IMR-90 (cell line): Measurements from ENCODE around the gene RBM44. TPM values are rescaled to one million over a fixed set of nuclear protein-coding genes. Genes with fewer than 3 reads are reported as not detected.

Experiments used
- ATAC-seq: fragments of 200-7000 bp; cut with Tn5 transposase; 2 replicates; pipeline ENCODE4 v1.9.1; 2020; ENCODE audit warnings: low read depth, mild to moderate bottlenecking, moderate library complexity
- BruUV-seq: library from RNA; stranded (reverse); fragments of 400-500 nt; replicated peaks from 2 replicates; lab custom pipeline; 2021; lab: Mats Ljungman, UMichigan
- CTCF ChIA-PET: fragments of 300-600 bp; formaldehyde crosslinking; extraction: SDS; loops from one replicate; lab custom pipeline; 2021; ENCODE audit warnings: antibody characterized with exemption; lab: Yijun Ruan, JAX
- POLR2A ChIA-PET: fragments of 300-600 bp; sonication (Branson Sonifier 250); formaldehyde crosslinking; loops from one replicate; lab custom pipeline; 2022; ENCODE audit warnings: antibody characterized with exemption; ENCODE audit not compliant: unreplicated experiment; lab: Charles Lee
- DNase-seq: peaks from one replicate; pipeline ENCODE4 v3.0.0; 2013
- H2AFZ ChIP-seq: replicated peaks from 2 replicates; pipeline ENCODE3; 2013; ENCODE audit warnings: low read length, mild to moderate bottlenecking; ENCODE audit not compliant: poor library complexity
- H2AK5ac ChIP-seq: 2 replicates; pipeline ENCODE4 v1.6.1; 2013; ENCODE audit warnings: low read depth, low read length, inconsistent platforms
- H2AK9ac ChIP-seq: replicated peaks from 2 replicates; pipeline ENCODE3; 2013; ENCODE audit warnings: mild to moderate bottlenecking, low read depth, low read length, moderate library complexity; ENCODE audit not compliant: poor library complexity
- H2BK120ac ChIP-seq: 2 replicates; pipeline ENCODE4 v1.6.1; 2013; ENCODE audit warnings: low read depth, low read length, inconsistent platforms
- H2BK15ac ChIP-seq: 3 replicates; pipeline ENCODE4 v1.6.1; 2013; ENCODE audit warnings: low read depth, low read length, inconsistent platforms
- H2BK20ac ChIP-seq: 2 replicates; pipeline ENCODE4 v1.6.1; 2013; ENCODE audit warnings: low read depth, mild to moderate bottlenecking, inconsistent platforms, low read length, moderate library complexity
- H2BK5ac ChIP-seq: 2 replicates; pipeline ENCODE4 v1.6.1; 2013; ENCODE audit warnings: mild to moderate bottlenecking, low read depth, low read length, inconsistent platforms; ENCODE audit not compliant: poor library complexity, severe bottlenecking
- H3K14ac ChIP-seq: replicated peaks from 2 replicates; pipeline ENCODE4 v1.6.1; 2013; ENCODE audit warnings: low read depth, low read length, inconsistent platforms
- H3K18ac ChIP-seq: 2 replicates; pipeline ENCODE4 v1.6.1; 2013; ENCODE audit warnings: low read depth, low read length, control low read depth
- H3K23ac ChIP-seq: 2 replicates; pipeline ENCODE4 v1.6.1; 2013; ENCODE audit warnings: low read depth, low read length, inconsistent platforms
- H3K27ac ChIP-seq: 2 replicates; pipeline ENCODE4 v1.5.1; 2013; ENCODE audit warnings: mild to moderate bottlenecking, control low read depth, low read length; ENCODE audit not compliant: insufficient read depth
- H3K27me3 ChIP-seq: 2 replicates; pipeline ENCODE4 v1.6.1; 2013; ENCODE audit warnings: low read length; ENCODE audit not compliant: control insufficient read depth, insufficient read depth
- H3K36me3 ChIP-seq: 2 replicates; pipeline ENCODE4 v1.6.1; 2013; ENCODE audit warnings: low read length, mixed read lengths; ENCODE audit not compliant: control insufficient read depth, insufficient read depth
- H3K4ac ChIP-seq: 2 replicates; pipeline ENCODE4 v1.6.1; 2013; ENCODE audit warnings: low read depth, low read length, inconsistent platforms
- H3K4me1 ChIP-seq: 2 replicates; pipeline ENCODE4 v1.6.1; 2013; ENCODE audit warnings: low read length, mixed read lengths; ENCODE audit not compliant: control insufficient read depth, insufficient read depth
- H3K4me2 ChIP-seq: 2 replicates; pipeline ENCODE4 v1.6.1; 2013; ENCODE audit warnings: low read depth, mild to moderate bottlenecking, control low read depth, low read length, moderate library complexity
- H3K4me3 ChIP-seq: 2 replicates; pipeline ENCODE4 v1.5.1; 2013; ENCODE audit warnings: low read depth, mild to moderate bottlenecking, control low read depth, low read length, moderate library complexity; ENCODE audit not compliant: insufficient read depth
- H3K56ac ChIP-seq: 2 replicates; pipeline ENCODE4 v1.6.1; 2013; ENCODE audit warnings: low read length, inconsistent platforms; ENCODE audit not compliant: insufficient read depth; ENCODE audit errors: extremely low read depth
- H3K79me1 ChIP-seq, 2 experiments: 2 replicates each; pipeline ENCODE4 v1.6.1; 2013; ENCODE audit warnings: low read length in 2 of 2, inconsistent platforms in 1 of 2, low read depth in 1 of 2
- H3K9ac ChIP-seq: 2 replicates; pipeline ENCODE4 v1.6.1; 2013; ENCODE audit warnings: low read depth, low read length, control low read depth
- H3K9me1 ChIP-seq: 2 replicates; pipeline ENCODE4 v1.6.1; 2013; ENCODE audit warnings: low read length, inconsistent platforms; ENCODE audit not compliant: insufficient read depth
- H3K9me3 ChIP-seq: 2 replicates; pipeline ENCODE4 v1.6.1; 2013; ENCODE audit warnings: low read length; ENCODE audit not compliant: control insufficient read depth, insufficient read depth
- H4K20me1 ChIP-seq: 2 replicates; pipeline ENCODE4 v1.6.1; 2013; ENCODE audit warnings: low read length, inconsistent platforms; ENCODE audit not compliant: insufficient read depth
- H4K5ac ChIP-seq: 2 replicates; pipeline ENCODE4 v1.6.1; 2013; ENCODE audit warnings: mild to moderate bottlenecking, low read depth, low read length, control low read depth
- H4K8ac ChIP-seq, 2 experiments: 2 replicates each; pipeline ENCODE4 v1.6.1; 2013; ENCODE audit warnings: low read depth in 2 of 2, low read length in 2 of 2, control low read depth in 1 of 2, inconsistent platforms in 1 of 2
- H4K91ac ChIP-seq: 2 replicates; pipeline ENCODE4 v1.6.1; 2013; ENCODE audit warnings: low read depth, low read length, inconsistent platforms; ENCODE audit not compliant: insufficient read depth
- BHLHE40 ChIP-seq: fragments of 150-350 bp; IDR thresholded peaks from 2 replicates; pipeline ENCODE4 v1.6.1; 2016; ENCODE audit warnings: mild to moderate bottlenecking, low read depth, low read length
- CEBPB ChIP-seq: IDR thresholded peaks from 2 replicates; pipeline ENCODE4 v1.6.1; 2012; ENCODE audit warnings: low read depth, low read length, improper control_type of control experiment
- CHD1 ChIP-seq: IDR thresholded peaks from 2 replicates; pipeline ENCODE4 v1.6.1; 2012; ENCODE audit warnings: low read depth, low read length, improper control_type of control experiment
- CTCF ChIP-seq: conservative IDR thresholded peaks from 2 replicates; pipeline ENCODE4 v1.5.1; 2012; ENCODE audit warnings: mild to moderate bottlenecking, low read depth, low read length, improper control_type of control experiment
- ELK1 ChIP-seq: fragments of 150-350 bp; IDR thresholded peaks from 2 replicates; pipeline ENCODE4 v1.6.1; 2016; ENCODE audit warnings: low read depth, mild to moderate bottlenecking, low read length, moderate library complexity, borderline replicate concordance
- FOS ChIP-seq: fragments of 150-350 bp; IDR thresholded peaks from 2 replicates; pipeline ENCODE4 v1.6.1; 2016; ENCODE audit warnings: low read depth, low read length
- MAFK ChIP-seq: IDR thresholded peaks from 2 replicates; pipeline ENCODE4 v1.6.1; 2012; ENCODE audit warnings: low read depth, low read length, improper control_type of control experiment
- MAZ ChIP-seq: IDR thresholded peaks from 2 replicates; pipeline ENCODE4 v1.6.1; 2012; ENCODE audit warnings: low read depth, mild to moderate bottlenecking, low read length, improper control_type of control experiment, moderate library complexity, borderline replicate concordance
- NFE2L2 ChIP-seq: fragments of 150-350 bp; IDR thresholded peaks from 2 replicates; pipeline ENCODE4 v1.6.1; 2016; ENCODE audit warnings: low read depth, mild to moderate bottlenecking, low read length
- POLR2A ChIP-seq: IDR thresholded peaks from 2 replicates; pipeline ENCODE4 v1.6.1; 2012; ENCODE audit warnings: mild to moderate bottlenecking, low read depth, low read length
- RAD21 ChIP-seq: IDR thresholded peaks from 2 replicates; pipeline ENCODE4 v1.6.1; 2012; ENCODE audit warnings: low read length, improper control_type of control experiment
- RCOR1 ChIP-seq: IDR thresholded peaks from 2 replicates; pipeline ENCODE4 v1.6.1; 2012; ENCODE audit warnings: mild to moderate bottlenecking, low read length, improper control_type of control experiment; ENCODE audit not compliant: insufficient replicate concordance
- RFX5 ChIP-seq: IDR thresholded peaks from 2 replicates; pipeline ENCODE4 v1.8.0; 2012; ENCODE audit warnings: low read depth, mild to moderate bottlenecking, low read length, moderate library complexity
- SMC3 ChIP-seq: fragments of 150-350 bp; IDR thresholded peaks from 2 replicates; pipeline ENCODE4 v1.6.1; 2016; ENCODE audit warnings: low read depth, mild to moderate bottlenecking, antibody characterized with exemption, low read length, moderate library complexity
- WGBS, 2 experiments: methylation state at CpG; one replicate each; pipeline versions ENCODE4 v1.1.5 to v1.1.7; 2013; ENCODE audit warnings: missing lambda C conversion rate in 2 of 2; ENCODE audit not compliant: insufficient read length in 1 of 2; ENCODE audit errors: extremely low coverage in 2 of 2; 5-methylcytosine and 5-hydroxymethylcytosine counted together
- dilution Hi-C: fragments of 300-500 bp; cut with HindIII; formaldehyde crosslinking; loops from one replicate; pipeline ENCODE4 v1.14.3; 2018; ENCODE audit warnings: low sequenced_read_pairs; ENCODE audit not compliant: unreplicated experiment
- in situ Hi-C: fragments of 300-500 bp; cut with MboI; formaldehyde crosslinking; loops from 3 replicates; pipeline ENCODE4 v1.14.3; 2019; ENCODE audit warnings: low sequenced_read_pairs, inconsistent platforms, mixed read lengths
- intact Hi-C: fragments of 100-400 bp; cut with micrococcal nuclease; formaldehyde crosslinking; loops from 2 replicates; pipeline ENCODE4 v1.10.0; 2022
- polyA plus RNA-seq, 3 experiments: library from polyadenylated mRNA; depleted of rRNA; stranded (reverse); fragments of >200 nt; gene quantifications; 2 replicates each; pipeline ENCODE4 v1.2.3, GENCODE V29; 2012; ENCODE audit warnings: low replicate concordance in 1 of 3
- total RNA-seq: library from RNA; depleted of rRNA; stranded (reverse); fragments of >200 nt; gene quantifications from 2 replicates; pipeline ENCODE4 v1.2.3, GENCODE V29; 2012
- TF ChIP-seq, protein P1 (sequence below): fragments of 150-350 bp; IDR thresholded peaks from 2 replicates; pipeline ENCODE4 v1.6.1; 2017; ENCODE audit warnings: mild to moderate bottlenecking, antibody characterized with exemption, low read length, low read depth

RBM44 gene
- total and polyA plus RNA-seq, 2 of the 4 experiments (the other 2 are of a cell fraction): 0.14 to 0.18 TPM

GRCh38 chr2:237779521-237779920, 19.1 kb upstream of the RBM44 start:
- ChIA-PET CTCF (interaction anchor here (0.6 to 0.7 kb wide), 3 partner anchors 18 to 495 kb away, joined by 3 to 4 read pairs (median 3); no protein-coding TSS in a partner anchor), POLR2A (no interaction called here)
- Histone ChIP-seq H3K4me3 (no peak overlapping the region), H3K4ac (no peak overlapping the region), H3K27ac (no peak overlapping the region), H4K5ac (no peak overlapping the region), H3K56ac (no peak overlapping the region), H2BK5ac (no peak overlapping the region), H4K91ac (no peak overlapping the region), H3K9me1 (peaks cover 1% of the 10 kb centered on the region; the same call in 1 of the 2 replicates), H3K9ac (no peak overlapping the region), H2AFZ (no peak overlapping the region), H3K9me3 (no peaks in the 10 kb centered on the region), H2BK20ac (no peak overlapping the region), H4K8ac (no peak overlapping the region), H3K4me2 (no peak overlapping the region), H3K79me1 (peaks cover 0 to 25% of the 10 kb centered on the region in 2 experiments; a peak in 3 of 4 replicates), H3K27me3 (no peaks in the 10 kb centered on the region), H3K14ac (no peak overlapping the region), H3K36me3 (peaks cover 36% of the 10 kb centered on the region), H2AK9ac (no peak overlapping the region), H2BK120ac (no peak overlapping the region), H2AK5ac (no peak overlapping the region), H4K20me1 (no peaks in the 10 kb centered on the region; the same call in 1 of the 2 replicates), H3K18ac (no peak overlapping the region), H3K23ac (no peak overlapping the region), H3K4me1 (no peaks in the 10 kb centered on the region), H2BK15ac (no peak overlapping the region)
- TSS peak; percentile 61 for BruUV-seq
- intact Hi-C loops (loop anchor here (10.0 kb wide), 1 partner anchor 485 kb away; no protein-coding TSS in a partner anchor), in situ Hi-C loops (no loop called here), dilution Hi-C loops (no loop called here)
- DNase-seq (no peak), ATAC-seq (no peak)
- 69% methylated on average over 4 of the region's 14 CpGs; no CpG with 5 or more reads in 1 of the 2 experiments for WGBS, 2 experiments
- no peak for TF ChIP-seq MAZ
- no peak for TF ChIP-seq MAFK
- no peak for TF ChIP-seq CEBPB
- TF ChIP-seq RFX5: no peak
- no peak for TF ChIP-seq NFE2L2
- no peak for TF ChIP-seq CTCF
- TF ChIP-seq ELK1: no peak
- TF ChIP-seq, protein P1, sequence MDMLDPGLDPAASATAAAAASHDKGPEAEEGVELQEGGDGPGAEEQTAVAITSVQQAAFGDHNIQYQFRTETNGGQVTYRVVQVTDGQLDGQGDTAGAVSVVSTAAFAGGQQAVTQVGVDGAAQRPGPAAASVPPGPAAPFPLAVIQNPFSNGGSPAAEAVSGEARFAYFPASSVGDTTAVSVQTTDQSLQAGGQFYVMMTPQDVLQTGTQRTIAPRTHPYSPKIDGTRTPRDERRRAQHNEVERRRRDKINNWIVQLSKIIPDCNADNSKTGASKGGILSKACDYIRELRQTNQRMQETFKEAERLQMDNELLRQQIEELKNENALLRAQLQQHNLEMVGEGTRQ: no peak
- TF ChIP-seq POLR2A: no peak
- no peak for TF ChIP-seq RAD21
- TF ChIP-seq SMC3: no peak
- no peak for TF ChIP-seq FOS
- no peak for TF ChIP-seq RCOR1
- no peak for TF ChIP-seq BHLHE40
- no peak for TF ChIP-seq CHD1
